Activated T-helper 17 cell treated with anti-CD3 and anti-CD28 coated beads, Interleukin-2, amount 50 U/mL, for 72 hours (primary cell): Measurements from ENCODE around the gene TRAF2. TPM values are rescaled to one million over a fixed set of nuclear protein-coding genes. Genes with fewer than 3 reads are reported as not detected.

Experiments used
- ATAC-seq: fragments of 150-1000 bp; cut with Tn5 transposase; replicated peaks from 2 replicates; pipeline ENCODE4 v1.10.0; 2021; ENCODE audit warnings: mild to moderate bottlenecking, moderate library complexity
- H3K27ac Mint-ChIP-seq: one replicate; pipeline ENCODE4 v1.8.0; 2022; ENCODE audit warnings: mixed read lengths
- H3K27me3 Mint-ChIP-seq: one replicate; pipeline ENCODE4 v1.8.0; 2022; ENCODE audit warnings: mixed read lengths
- H3K36me3 Mint-ChIP-seq: one replicate; pipeline ENCODE4 v1.8.0; 2022; ENCODE audit warnings: low read depth, mild to moderate bottlenecking, mixed read lengths
- H3K4me1 Mint-ChIP-seq: one replicate; pipeline ENCODE4 v1.8.0; 2022; ENCODE audit warnings: mixed read lengths
- H3K4me3 Mint-ChIP-seq: one replicate; pipeline ENCODE4 v1.8.0; 2022; ENCODE audit warnings: mild to moderate bottlenecking, mixed read lengths
- H3K9me3 Mint-ChIP-seq: one replicate; pipeline ENCODE4 v1.8.0; 2022; ENCODE audit warnings: mixed read lengths
- total RNA-seq, 2 donors: library from RNA; stranded (reverse); gene quantifications; one replicate each; pipeline ENCODE4 v1.2.3, GENCODE V29; 2022

Gene TRAF2
- total RNA-seq, 2 donors from 2014 or later: 54.4 to 56.8 TPM

- no peaks in the 10 kb centered on the region for H3K9me3 Mint-ChIP-seq
Measured at GRCh38 chr9:136945333-136946227, 59.3 kb downstream of the TRAF2 start.

DNA sequence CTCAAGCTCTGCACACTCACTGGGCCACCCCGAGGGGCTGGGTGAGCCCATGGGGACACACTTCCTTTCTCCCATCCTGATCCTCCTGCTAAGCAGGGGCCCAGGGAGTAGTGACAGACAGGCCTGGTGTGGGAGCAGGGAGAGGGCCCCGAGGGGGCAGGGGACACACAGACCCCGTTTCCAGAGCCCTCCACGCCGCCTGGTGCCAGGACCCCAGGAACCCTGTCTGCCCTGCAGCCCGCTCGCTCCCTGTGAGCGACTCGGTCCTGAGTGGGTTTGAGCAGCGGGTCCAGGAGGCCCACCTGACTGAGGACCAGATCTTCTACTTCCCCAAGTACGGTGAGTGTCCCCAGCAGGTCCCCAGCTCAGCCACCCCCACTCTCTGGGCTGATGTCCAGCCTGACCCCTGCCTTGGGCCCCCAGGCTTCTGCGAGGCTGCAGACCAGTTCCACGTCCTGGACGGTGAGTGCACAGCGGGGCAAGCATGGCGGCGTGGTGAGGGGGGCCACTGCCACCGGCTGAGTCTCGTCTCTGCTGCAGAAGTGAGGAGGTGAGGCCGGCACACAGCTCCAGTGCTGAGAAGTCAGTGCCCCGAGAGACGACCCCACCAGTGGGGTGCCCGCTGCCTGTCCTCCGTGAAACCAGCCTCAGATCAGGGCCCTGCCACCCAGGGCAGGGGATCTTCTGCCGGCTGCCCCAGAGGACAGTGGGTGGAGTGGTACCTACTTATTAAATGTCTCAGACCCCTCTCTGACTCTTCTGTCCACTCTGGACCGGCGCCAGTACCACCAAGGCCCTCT lies 60.1 kb downstream of the TRAF2 start:
- Mint-ChIP-seq H3K27me3 (no peaks in the 10 kb centered on the region), H3K4me3 (no peak overlapping the region), H3K9me3 (no peaks in the 10 kb centered on the region), H3K4me1 (no peaks in the 10 kb centered on the region), H3K27ac (no peak overlapping the region), H3K36me3 (peaks cover 19% of the 10 kb centered on the region)
- ATAC-seq: no peak

More at GRCh38 chr9:136945333-136946227, 59.3 kb downstream of the TRAF2 start:
- H3K4me3 Mint-ChIP-seq: peak overlapping the region; percentile 59
- H3K36me3 Mint-ChIP-seq: peaks cover 24% of the 10 kb centered on the region
- H3K27ac Mint-ChIP-seq: no peak overlapping the region
- H3K4me1 Mint-ChIP-seq: no peaks in the 10 kb centered on the region
- ATAC-seq: no peak
- H3K27me3 Mint-ChIP-seq: no peaks in the 10 kb centered on the region

GRCh38 chr9:136947028-136947891 lies 60.9 kb downstream of the TRAF2 start:
- H3K27me3 Mint-ChIP-seq: no peaks in the 10 kb centered on the region
- peak overlapping the region; percentile 33 for H3K27ac Mint-ChIP-seq
- H3K9me3 Mint-ChIP-seq: no peaks in the 10 kb centered on the region
- peaks cover 11% of the 10 kb centered on the region for H3K36me3 Mint-ChIP-seq
- no peaks in the 10 kb centered on the region for H3K4me1 Mint-ChIP-seq
- H3K4me3 Mint-ChIP-seq: no peak overlapping the region
- no peak for ATAC-seq

DNA sequence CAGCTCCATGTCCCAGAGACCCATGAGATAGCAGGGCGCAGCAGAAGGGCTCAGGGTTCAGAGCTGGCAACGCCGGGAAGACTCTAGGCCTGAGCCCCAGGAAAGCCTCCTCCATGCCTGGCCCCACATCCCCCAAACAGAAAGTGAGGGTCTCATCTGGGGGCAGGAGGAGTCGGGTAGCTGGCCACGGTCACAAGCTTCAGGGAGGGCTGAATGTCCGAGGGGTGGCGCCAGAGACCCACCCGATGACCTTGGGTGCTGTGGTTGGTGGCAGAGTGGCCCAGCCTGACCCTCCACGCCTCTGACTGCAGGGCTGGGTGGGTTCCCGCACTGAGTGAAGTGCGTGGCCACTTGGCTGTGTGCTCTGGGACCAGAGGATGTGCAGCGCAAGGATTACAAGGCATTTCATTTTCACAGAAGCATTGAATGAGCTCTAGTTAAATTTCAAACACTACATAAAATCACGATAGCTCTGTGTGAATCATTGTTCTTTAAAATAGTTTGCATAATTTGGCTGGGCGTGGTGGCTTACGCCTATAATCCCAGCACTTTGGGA lies 61.7 kb downstream of the TRAF2 start:
- Mint-ChIP-seq H3K27me3 (no peaks in the 10 kb centered on the region), H3K36me3 (peaks cover 4% of the 10 kb centered on the region), H3K4me3 (peak overlapping the region; percentile 73), H3K9me3 (no peaks in the 10 kb centered on the region), H3K27ac (no peak overlapping the region), H3K4me1 (no peaks in the 10 kb centered on the region)
- ATAC-seq: no peak

GRCh38 chr9:136949239-136949816 lies 63.0 kb downstream of the TRAF2 start:
- Mint-ChIP-seq H3K4me3 (peak overlapping the region; percentile 73), H3K9me3 (no peaks in the 10 kb centered on the region), H3K4me1 (no peaks in the 10 kb centered on the region), H3K27me3 (no peaks in the 10 kb centered on the region), H3K36me3 (no peaks in the 10 kb centered on the region), H3K27ac (peak overlapping the region; percentile 54)
- peak; percentile 8 for ATAC-seq

DNA sequence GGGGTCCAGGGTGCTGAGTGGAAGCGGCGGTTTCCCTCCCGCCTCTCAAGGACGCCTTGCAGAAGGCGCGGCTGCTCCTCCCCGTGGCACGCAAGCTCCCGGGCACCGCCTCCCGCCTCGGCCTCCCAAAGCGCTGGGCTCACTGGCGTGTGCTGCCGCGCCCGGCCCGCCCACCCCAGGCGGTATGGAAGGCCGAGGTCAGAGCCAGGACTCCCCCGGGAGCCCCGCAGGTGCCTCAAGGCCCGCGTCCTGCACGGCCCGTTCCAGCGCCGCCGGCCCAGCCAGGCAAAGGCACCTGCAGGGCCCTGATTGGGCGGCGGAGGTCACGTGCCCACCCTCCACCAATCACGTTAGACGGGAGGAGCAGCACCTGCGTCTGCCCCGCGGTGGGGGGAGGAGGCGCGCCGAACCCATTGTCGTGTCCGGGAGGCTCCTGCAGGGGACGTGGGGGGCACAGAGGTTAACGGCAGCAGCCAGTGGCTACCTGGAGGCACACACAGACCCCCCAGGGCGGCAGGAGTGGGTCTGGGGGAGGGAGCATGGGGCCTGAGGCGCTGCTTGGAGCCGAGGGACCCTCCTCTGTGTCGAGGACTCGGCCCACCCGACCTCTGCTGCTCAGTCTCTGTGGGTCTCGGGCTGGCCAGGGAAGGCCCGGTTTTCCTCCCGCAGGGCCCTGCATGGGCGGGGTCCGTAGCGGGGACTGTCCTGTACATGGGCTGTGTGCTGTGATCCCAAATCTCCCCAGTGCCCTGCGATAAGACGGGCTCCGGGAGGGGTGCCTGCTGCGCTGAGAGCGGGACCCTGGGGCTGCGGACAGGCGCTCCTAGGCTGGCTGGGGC lies 63.7 kb downstream of the TRAF2 start:
- no peaks in the 10 kb centered on the region for H3K4me1 Mint-ChIP-seq
- peak; percentile 98 for ATAC-seq
- peak overlapping the region; percentile 73 for H3K4me3 Mint-ChIP-seq
- no peaks in the 10 kb centered on the region for H3K9me3 Mint-ChIP-seq
- H3K27me3 Mint-ChIP-seq: no peaks in the 10 kb centered on the region
- peak overlapping the region; percentile 54 for H3K27ac Mint-ChIP-seq
- H3K36me3 Mint-ChIP-seq: no peaks in the 10 kb centered on the region

DNA sequence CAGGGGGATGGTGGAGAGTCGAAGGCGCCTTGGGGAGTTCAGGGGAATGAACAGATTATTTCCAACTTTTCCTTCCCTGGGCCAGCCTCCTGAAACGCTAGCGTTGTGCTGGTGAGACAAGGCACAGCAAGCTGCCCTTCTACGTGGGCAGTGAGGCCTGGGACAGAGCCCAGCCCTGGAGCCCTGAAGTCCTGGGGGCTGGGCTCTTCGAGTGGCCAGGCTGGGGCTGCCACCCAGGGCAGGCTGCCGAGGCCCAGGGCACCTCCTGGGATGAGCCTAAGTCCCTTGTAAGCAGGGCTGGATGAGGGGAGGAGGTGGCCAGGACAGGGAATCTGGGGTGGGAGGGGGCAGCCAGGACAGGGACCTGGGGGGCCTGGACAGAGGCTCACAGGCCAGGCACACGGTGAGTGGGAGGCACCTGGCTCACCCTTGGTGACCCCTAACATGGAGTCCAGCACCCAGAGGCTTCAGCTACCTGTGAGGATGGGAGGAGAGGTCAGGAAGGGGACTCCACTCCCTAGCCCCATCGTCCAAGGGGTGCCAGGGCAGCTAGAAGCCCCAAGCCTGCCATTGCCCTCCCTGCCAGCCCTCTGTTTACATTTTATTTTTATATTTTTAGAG lies 64.5 kb downstream of the TRAF2 start:
- H3K36me3 Mint-ChIP-seq: no peaks in the 10 kb centered on the region
- no peak overlapping the region for H3K27ac Mint-ChIP-seq
- H3K4me1 Mint-ChIP-seq: no peaks in the 10 kb centered on the region
- no peaks in the 10 kb centered on the region for H3K27me3 Mint-ChIP-seq
- H3K9me3 Mint-ChIP-seq: no peaks in the 10 kb centered on the region
- no peak for ATAC-seq
- H3K4me3 Mint-ChIP-seq: peak overlapping the region; percentile 73

GRCh38 chr9:136951541-136952320 lies 65.4 kb downstream of the TRAF2 start, which contains the start of gene LCN12:
Gene LCN12 (plus strand): TSS chr9:136952273. CDS start chr9:136952328, 55 bp downstream.
- Mint-ChIP-seq H3K36me3 (no peaks in the 10 kb centered on the region), H3K27me3 (no peaks in the 10 kb centered on the region), H3K27ac (no peak within 1 kb of the TSS), H3K4me1 (peaks cover 7% of the 10 kb centered on the region), H3K9me3 (peaks cover 6% of the 10 kb centered on the region), H3K4me3 (peak within 1 kb of the TSS; percentile 73)
- no peak for ATAC-seq

DNA sequence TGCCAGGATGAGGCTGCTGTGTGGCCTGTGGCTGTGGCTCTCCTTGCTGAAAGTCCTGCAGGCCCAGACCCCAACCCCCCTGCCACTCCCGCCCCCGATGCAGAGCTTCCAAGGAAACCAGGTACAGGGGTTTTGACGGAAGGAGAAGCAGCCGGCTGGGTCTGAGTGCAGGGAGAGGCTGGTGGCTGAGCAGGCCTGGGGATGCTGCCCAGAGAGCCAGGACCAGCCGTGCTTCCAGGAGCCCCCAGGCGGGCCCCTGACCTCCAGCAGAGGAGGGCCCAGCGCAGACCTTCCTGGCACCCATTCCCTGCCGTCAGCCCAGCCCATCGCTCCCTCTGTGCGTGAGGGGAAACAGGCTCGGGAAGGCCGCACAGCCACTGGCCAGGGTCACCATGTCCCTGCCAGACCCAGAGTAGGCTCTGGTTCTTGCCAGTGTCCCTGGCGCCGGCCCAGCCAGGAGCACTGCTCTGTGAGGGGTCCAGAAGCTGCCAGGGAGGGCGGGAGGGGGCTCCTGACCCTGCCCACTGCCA lies 66.1 kb downstream of the TRAF2 start:
- H3K27me3 Mint-ChIP-seq: no peaks in the 10 kb centered on the region
- no peak overlapping the region for H3K27ac Mint-ChIP-seq
- H3K4me3 Mint-ChIP-seq: no peak overlapping the region
- peaks cover 8% of the 10 kb centered on the region for H3K9me3 Mint-ChIP-seq
- no peaks in the 10 kb centered on the region for H3K36me3 Mint-ChIP-seq
- ATAC-seq: no peak
- H3K4me1 Mint-ChIP-seq: peaks cover 9% of the 10 kb centered on the region

GRCh38 chr9:136952876-136953770 lies 66.8 kb downstream of the TRAF2 start:
- peaks cover 8% of the 10 kb centered on the region for H3K9me3 Mint-ChIP-seq
- ATAC-seq: no peak
- H3K36me3 Mint-ChIP-seq: no peaks in the 10 kb centered on the region
- no peaks in the 10 kb centered on the region for H3K27me3 Mint-ChIP-seq
- H3K4me1 Mint-ChIP-seq: peaks cover 9% of the 10 kb centered on the region
- H3K4me3 Mint-ChIP-seq: no peak overlapping the region
- H3K27ac Mint-ChIP-seq: no peak overlapping the region

DNA sequence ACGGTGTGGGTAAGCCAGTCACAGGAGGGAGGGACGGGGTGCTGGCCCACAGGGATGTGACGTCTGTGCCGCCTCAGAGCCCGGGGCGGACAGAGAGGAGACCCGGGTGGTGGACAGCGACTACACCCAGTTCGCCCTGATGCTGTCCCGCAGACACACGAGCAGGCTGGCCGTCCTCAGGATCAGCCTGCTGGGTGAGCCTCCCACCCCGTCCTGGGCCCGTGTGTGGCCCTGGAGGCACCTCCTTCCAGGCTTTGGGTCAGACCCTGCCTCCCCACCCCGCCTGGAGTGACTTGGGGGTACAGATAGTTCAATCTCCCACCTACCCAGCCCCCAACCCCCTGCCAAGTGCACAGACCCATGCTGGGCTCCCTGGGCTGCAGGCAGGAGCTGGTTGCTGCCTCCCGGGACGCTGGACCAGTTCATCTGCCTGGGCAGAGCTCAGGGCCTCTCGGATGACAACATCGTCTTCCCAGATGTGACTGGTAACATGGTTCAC lies 67.5 kb downstream of the TRAF2 start:
- Mint-ChIP-seq H3K4me3 (no peak overlapping the region), H3K27me3 (no peaks in the 10 kb centered on the region), H3K27ac (no peak overlapping the region), H3K36me3 (no peaks in the 10 kb centered on the region), H3K9me3 (peaks cover 8% of the 10 kb centered on the region), H3K4me1 (peaks cover 9% of the 10 kb centered on the region)
- ATAC-seq: no peak
